GM23248 (cell line): Measurements from ENCODE around the gene SCN1B. TPM values are rescaled to one million over a fixed set of nuclear protein-coding genes. Genes with fewer than 3 reads are reported as not detected.
"Not testable (repeated sequence)": the region's sequence is repeated elsewhere in the genome, so short reads cannot be mapped to it uniquely, and the experiment has no call there.

Experiments
- DNase-seq: peaks from one replicate; pipeline ENCODE4 v3.0.0-alpha.2; 2015
- H2AFZ ChIP-seq: fragments of 200-600 bp; sonication (generic); 2 replicates; pipeline ENCODE4 v1.6.1; 2016; ENCODE audit warnings: antibody characterized with exemption
- H3F3A ChIP-seq: fragments of 200-600 bp; sonication (generic); 2 replicates; pipeline ENCODE4 v1.6.1; 2016; ENCODE audit warnings: mild to moderate bottlenecking, antibody characterized with exemption, mixed run types; ENCODE audit not compliant: insufficient read depth
- H3K27ac ChIP-seq: fragments of 200-600 bp; sonication (generic); 2 replicates; pipeline ENCODE4 v1.5.1; 2016; ENCODE audit warnings: mild to moderate bottlenecking
- H3K27me3 ChIP-seq: fragments of 200-600 bp; sonication (generic); replicated peaks from 2 replicates; pipeline ENCODE4 v1.6.1; 2016; ENCODE audit warnings: mild to moderate bottlenecking; ENCODE audit not compliant: insufficient read depth
- H3K36me3 ChIP-seq: fragments of 200-600 bp; sonication (generic); 2 replicates; pipeline ENCODE4 v1.6.1; 2016; ENCODE audit warnings: low read depth, mild to moderate bottlenecking
- H3K4me1 ChIP-seq: fragments of 200-600 bp; sonication (generic); 2 replicates; pipeline ENCODE4 v1.6.1; 2016; ENCODE audit warnings: mild to moderate bottlenecking; ENCODE audit not compliant: insufficient read depth
- H3K4me2 ChIP-seq: fragments of 200-600 bp; sonication (generic); one replicate; pipeline ENCODE4 v1.6.1; 2016; ENCODE audit warnings: mild to moderate bottlenecking; ENCODE audit not compliant: unreplicated experiment
- H3K4me3 ChIP-seq: fragments of 200-600 bp; sonication (generic); 2 replicates; pipeline ENCODE4 v1.5.1; 2016; ENCODE audit warnings: mild to moderate bottlenecking
- H3K79me2 ChIP-seq: fragments of 200-600 bp; sonication (generic); 2 replicates; pipeline ENCODE4 v1.6.1; 2016; ENCODE audit warnings: mild to moderate bottlenecking; ENCODE audit not compliant: insufficient read depth
- H3K9ac ChIP-seq: fragments of 200-600 bp; sonication (generic); 2 replicates; pipeline ENCODE4 v1.6.1; 2016; ENCODE audit warnings: mild to moderate bottlenecking
- H3K9me2 ChIP-seq: fragments of 200-600 bp; sonication (generic); 2 replicates; pipeline ENCODE4 v1.6.1; 2016; ENCODE audit warnings: mixed run types, mild to moderate bottlenecking, moderate library complexity; ENCODE audit not compliant: insufficient read depth
- H3K9me3 ChIP-seq: fragments of 200-600 bp; sonication (generic); one replicate; pipeline ENCODE4 v1.6.1; 2017; ENCODE audit warnings: low read depth
- H4K20me1 ChIP-seq: fragments of 200-600 bp; sonication (generic); 2 replicates; pipeline ENCODE4 v1.6.0; 2016; ENCODE audit not compliant: insufficient read depth
- EZH2 ChIP-seq: fragments of 200-600 bp; sonication (generic); IDR thresholded peaks from 2 replicates; pipeline ENCODE4 v1.6.1; 2018; ENCODE audit warnings: antibody characterized with exemption, mild to moderate bottlenecking; ENCODE audit not compliant: insufficient read depth, poor library complexity, severe bottlenecking
- EZH2phosphoT487 ChIP-seq: fragments of 200-600 bp; sonication (generic); IDR thresholded peaks from 2 replicates; pipeline ENCODE4 v1.6.1; 2018; ENCODE audit warnings: antibody characterized with exemption, moderate library complexity, mild to moderate bottlenecking, low read depth; ENCODE audit not compliant: insufficient read depth
- WGBS, 2 experiments: methylation state at CpG; one replicate each; pipeline ENCODE4 v1.1.6; 2015 to 2017; ENCODE audit warnings: low lambda C conversion rate in 2 of 2, low coverage in 1 of 2; ENCODE audit errors: missing lambda C conversion rate in 2 of 2; 5-methylcytosine and 5-hydroxymethylcytosine counted together
- in situ Hi-C: fragments of 300-500 bp; cut with MboI; formaldehyde crosslinking; loops from 2 replicates; pipeline ENCODE4 v1.15.0; 2020
- polyA plus RNA-seq: library from polyadenylated mRNA; unstranded; fragments of >200 nt; fragmentation: Nextera tagmentation; extraction: Ambion mirVana; gene quantifications from 2 replicates; pipeline ENCODE4 v1.2.1, GENCODE V29; 2016
- total RNA-seq: library from RNA; depleted of rRNA; stranded (reverse); fragments of >200 nt; shearing (Covaris generic); gene quantifications from 2 replicates; pipeline ENCODE4 v1.2.3, GENCODE V29; 2014

The SCN1B gene
- total and polyA plus RNA-seq, 2 experiments from 2014 or later = 1.5 to 1.7 TPM

- DNase-seq = no peak
- Histone ChIP-seq H2AFZ (no peak overlapping the region), H3F3A (no peaks in the 10 kb centered on the region), H3K9me2 (no peaks in the 10 kb centered on the region), H3K36me3 (no peaks in the 10 kb centered on the region), H3K27ac (no peak overlapping the region), H3K4me2 (no peak overlapping the region), H3K9me3 (no peaks in the 10 kb centered on the region), H3K4me3 (no peak overlapping the region), H4K20me1 (no peaks in the 10 kb centered on the region), H3K79me2 (no peaks in the 10 kb centered on the region), H3K27me3 (peaks cover 5% of the 10 kb centered on the region; the same call in 1 of the 2 replicates), H3K4me1 (no peaks in the 10 kb centered on the region), H3K9ac (no peak overlapping the region)
- 60 to 66% methylated on average over 8 of the region's 8 CpGs for WGBS, 2 experiments
- in situ Hi-C loops = no loop called here
- TF ChIP-seq EZH2 (no peak), EZH2phosphoT487 (no peak)
Measured at GRCh38 chr19:34991542-34992333, 38.5 kb upstream of the SCN1B start.

GRCh38 chr19:34992582-34992981, 37.7 kb upstream of the SCN1B start:
- H4K20me1 ChIP-seq, H3K9me2 ChIP-seq, H3K4me3 ChIP-seq, H3K79me2 ChIP-seq, in situ Hi-C loops, H3K4me1 ChIP-seq, H2AFZ ChIP-seq, H3K27me3 ChIP-seq, H3K27ac ChIP-seq, H3K9me3 ChIP-seq, H3K9ac ChIP-seq, H3F3A ChIP-seq, H3K4me2 ChIP-seq, DNase-seq, H3K36me3 ChIP-seq: not testable (repeated sequence)
- WGBS, 2 experiments = 67 to 68% methylated on average over 7 of the region's 7 CpGs

GRCh38 chr19:34994286-34994642, 36.0 kb upstream of the SCN1B start:
- 65 to 68% methylated on average over 9 of the region's 9 CpGs for WGBS, 2 experiments
- H3K4me2 ChIP-seq = no peak overlapping the region

GRCh38 chr19:34994643-34995541, 35.4 kb upstream of the SCN1B start:
- Histone ChIP-seq H3F3A (no peaks in the 10 kb centered on the region), H3K4me2 (no peak overlapping the region), H3K27me3 (peaks cover 5% of the 10 kb centered on the region; the same call in 1 of the 2 replicates), H3K79me2 (peaks cover 7% of the 10 kb centered on the region), H3K4me3 (no peak overlapping the region), H3K9me2 (no peaks in the 10 kb centered on the region), H2AFZ (no peak overlapping the region), H3K4me1 (no peaks in the 10 kb centered on the region), H4K20me1 (no peaks in the 10 kb centered on the region), H3K9ac (no peak overlapping the region), H3K9me3 (no peaks in the 10 kb centered on the region), H3K36me3 (no peaks in the 10 kb centered on the region), H3K27ac (no peak overlapping the region)
- 73 to 78% methylated on average over 17 of the region's 17 CpGs for WGBS, 2 experiments
- no peak for TF ChIP-seq EZH2
- no peak for DNase-seq
- in situ Hi-C loops = no loop called here

More at GRCh38 chr19:34994286-34994642, 36.0 kb upstream of the SCN1B start:
- DNase-seq = no peak
- H2AFZ ChIP-seq = no peak overlapping the region
- H3K79me2 ChIP-seq = peaks cover under 1% of the 10 kb centered on the region; the same call in 1 of the 2 replicates
- no peaks in the 10 kb centered on the region for H3K4me1 ChIP-seq
- H3F3A ChIP-seq = no peaks in the 10 kb centered on the region
- no peak for TF ChIP-seq EZH2
- TF ChIP-seq EZH2phosphoT487 = no peak
- in situ Hi-C loops = no loop called here
- H3K9me2 ChIP-seq = no peaks in the 10 kb centered on the region
- no peaks in the 10 kb centered on the region for H3K36me3 ChIP-seq
- peaks cover 5% of the 10 kb centered on the region; the same call in 1 of the 2 replicates for H3K27me3 ChIP-seq
- H3K27ac ChIP-seq = no peak overlapping the region
- H4K20me1 ChIP-seq = no peaks in the 10 kb centered on the region
- H3K4me3 ChIP-seq = no peak overlapping the region
- H3K9ac ChIP-seq = no peak overlapping the region
- H3K9me3 ChIP-seq = no peaks in the 10 kb centered on the region
